H9 (cell line): Measurements from ENCODE around the gene MB21D2. TPM values are rescaled to one million over a fixed set of nuclear protein-coding genes. Genes with fewer than 3 reads are reported as not detected.

Experiments used
- DNase-seq: peaks from one replicate; pipeline ENCODE4 v3.0.0-alpha.2; 2017
- H2AFZ ChIP-seq: one replicate; pipeline ENCODE4 v1.6.1; 2013; ENCODE audit warnings: mild to moderate bottlenecking, low read length, control low read depth, moderate library complexity
- H2AK5ac ChIP-seq: 2 replicates; pipeline ENCODE4 v1.6.1; 2013; ENCODE audit warnings: low read length, control low read depth, mixed read lengths; ENCODE audit not compliant: insufficient read length
- H2BK120ac ChIP-seq: one replicate; pipeline ENCODE4 v1.6.1; 2013; ENCODE audit warnings: low read depth, mild to moderate bottlenecking, low read length, control low read depth, inconsistent platforms; ENCODE audit not compliant: poor library complexity, severe bottlenecking
- H2BK12ac ChIP-seq: 2 replicates; pipeline ENCODE4 v1.6.1; 2013; ENCODE audit warnings: low read length, control low read depth, mixed read lengths, low read depth; ENCODE audit not compliant: insufficient read length
- H2BK15ac ChIP-seq: 2 replicates; pipeline ENCODE4 v1.6.1; 2013; ENCODE audit warnings: low read depth, low read length, control low read depth
- H2BK20ac ChIP-seq: one replicate; pipeline ENCODE4 v1.6.1; 2013; ENCODE audit warnings: low read depth, mild to moderate bottlenecking, low read length, control low read depth, inconsistent platforms; ENCODE audit not compliant: poor library complexity, severe bottlenecking
- H2BK5ac ChIP-seq: 2 replicates; pipeline ENCODE4 v1.6.1; 2013; ENCODE audit warnings: low read length, control low read depth, mixed read lengths; ENCODE audit not compliant: insufficient read length
- H3K14ac ChIP-seq: 2 replicates; pipeline ENCODE4 v1.6.1; 2013; ENCODE audit warnings: low read length, control low read depth; ENCODE audit not compliant: insufficient read depth
- H3K18ac ChIP-seq: 2 replicates; pipeline ENCODE4 v1.6.1; 2013; ENCODE audit warnings: low read depth, mild to moderate bottlenecking, mixed read lengths, low read length, control low read depth; ENCODE audit not compliant: insufficient read length
- H3K23ac ChIP-seq: 2 replicates; pipeline ENCODE4 v1.6.1; 2013; ENCODE audit warnings: low read length, control low read depth, mixed read lengths, low read depth; ENCODE audit not compliant: insufficient read length
- H3K23me2 ChIP-seq: 2 replicates; pipeline ENCODE4 v1.6.1; 2013; ENCODE audit warnings: low read depth, mild to moderate bottlenecking, mixed read lengths, low read length, control low read depth; ENCODE audit not compliant: insufficient read length, poor library complexity, severe bottlenecking
- H3K27ac ChIP-seq: 2 replicates; pipeline ENCODE4 v1.5.1; 2013; ENCODE audit warnings: low read length, control low read depth, mixed read lengths, low read depth; ENCODE audit not compliant: insufficient read length
- H3K27me3 ChIP-seq: 2 replicates; pipeline ENCODE4 v1.6.1; 2013; ENCODE audit warnings: low read length, control low read depth, inconsistent platforms; ENCODE audit not compliant: insufficient read depth
- H3K4ac ChIP-seq: 2 replicates; pipeline ENCODE4 v1.6.1; 2013; ENCODE audit warnings: low read depth, mild to moderate bottlenecking, control low read depth, inconsistent platforms, low read length, moderate library complexity
- H3K4me1 ChIP-seq: 2 replicates; pipeline ENCODE4 v1.6.1; 2013; ENCODE audit warnings: low read length, control low read depth, inconsistent platforms; ENCODE audit not compliant: insufficient read depth
- H3K4me2 ChIP-seq: 2 replicates; pipeline ENCODE4 v1.6.1; 2013; ENCODE audit warnings: low read length, control low read depth, mixed read lengths; ENCODE audit not compliant: insufficient read length, insufficient read depth
- H3K56ac ChIP-seq: 2 replicates; pipeline ENCODE4 v1.6.1; 2013; ENCODE audit warnings: low read depth, mild to moderate bottlenecking, mixed read lengths, low read length, control low read depth; ENCODE audit not compliant: insufficient read length
- H3K79me1 ChIP-seq: 2 replicates; pipeline ENCODE4 v1.6.1; 2013; ENCODE audit warnings: low read depth, mild to moderate bottlenecking, moderate library complexity, low read length, control low read depth, inconsistent platforms; ENCODE audit not compliant: insufficient read depth, poor library complexity, severe bottlenecking
- H3K79me2 ChIP-seq: 2 replicates; pipeline ENCODE4 v1.6.1; 2013; ENCODE audit warnings: low read length, control low read depth, inconsistent platforms; ENCODE audit not compliant: insufficient read depth
- H3K9ac ChIP-seq: 2 replicates; pipeline ENCODE4 v1.6.1; 2013; ENCODE audit warnings: low read length, control low read depth, mixed read lengths; ENCODE audit not compliant: insufficient read length; ENCODE audit errors: extremely low read depth
- H3K9me3 ChIP-seq: one replicate; pipeline ENCODE4 v1.6.1; 2013; ENCODE audit warnings: low read depth, low read length, inconsistent platforms; ENCODE audit not compliant: control insufficient read depth
- H3T11ph ChIP-seq: one replicate; pipeline ENCODE4 v1.6.1; 2013; ENCODE audit warnings: mild to moderate bottlenecking, low read length, control low read depth, inconsistent platforms
- H4K20me1 ChIP-seq: one replicate; pipeline ENCODE4 v1.6.1; 2013; ENCODE audit not compliant: control insufficient read depth, insufficient read length, insufficient read depth
- H4K5ac ChIP-seq: 2 replicates; pipeline ENCODE4 v1.6.1; 2013; ENCODE audit warnings: low read depth, mild to moderate bottlenecking, mixed read lengths, low read length, control low read depth; ENCODE audit not compliant: insufficient read length
- H4K8ac ChIP-seq: replicated peaks from 2 replicates; pipeline ENCODE4 v1.6.1; 2013; ENCODE audit warnings: low read length, control low read depth, mixed read lengths, low read depth; ENCODE audit not compliant: insufficient read length
- H4K91ac ChIP-seq: 2 replicates; pipeline ENCODE4 v1.6.1; 2013; ENCODE audit warnings: low read depth, mild to moderate bottlenecking, moderate library complexity, mixed read lengths, low read length, control low read depth; ENCODE audit not compliant: insufficient read length
- H3K27ac Mint-ChIP-seq, 3 experiments: 2 replicates in 2 of 3; 3 replicates in 1 of 3; pipeline ENCODE4 v1.8.0; 2020 to 2021; ENCODE audit warnings: mixed read lengths in 3 of 3, mild to moderate bottlenecking in 1 of 3, moderate library complexity in 1 of 3
- H3K27me3 Mint-ChIP-seq: 2 replicates; pipeline ENCODE4 v1.8.0; 2021; ENCODE audit warnings: low read depth, mild to moderate bottlenecking, moderate library complexity, mixed read lengths
- H3K36me3 Mint-ChIP-seq, 3 experiments: 2 replicates in 2 of 3; 3 replicates in 1 of 3; pipeline ENCODE4 v1.8.0; 2020 to 2021; ENCODE audit warnings: low read depth in 3 of 3, mixed read lengths in 3 of 3; ENCODE audit not compliant: insufficient read depth in 1 of 3
- H3K4me1 Mint-ChIP-seq, 2 experiments: 2 replicates each; pipeline ENCODE4 v1.8.0; 2020; ENCODE audit warnings: mixed read lengths in 2 of 2
- H3K4me3 Mint-ChIP-seq, 2 experiments: 2 replicates in 1 of 2; 3 replicates in 1 of 2; pipeline ENCODE4 v1.8.0; 2020 to 2021; ENCODE audit warnings: mild to moderate bottlenecking in 2 of 2, mixed read lengths in 2 of 2, moderate library complexity in 1 of 2
- H3K9me3 Mint-ChIP-seq, 2 experiments: 2 replicates in 1 of 2; 3 replicates in 1 of 2; pipeline ENCODE4 v1.8.0; 2020; ENCODE audit warnings: mild to moderate bottlenecking in 2 of 2, mixed read lengths in 2 of 2, moderate library complexity in 1 of 2
- CTCF ChIP-seq: fragments of 200-600 bp; sonication (generic); conservative IDR thresholded peaks from 3 replicates; pipeline ENCODE4 v1.8.0; 2021; ENCODE audit warnings: antibody characterized with exemption, mild to moderate bottlenecking
- WGBS: extraction: QIAGEN DNeasy Blood & Tissue Kit; methylation state at CpG from one replicate; pipeline ENCODE4 v1.1.7; 2013; ENCODE audit warnings: missing lambda C conversion rate, low lambda C conversion rate, mixed read lengths; ENCODE audit not compliant: insufficient read length; ENCODE audit errors: extremely low coverage; 5-methylcytosine and 5-hydroxymethylcytosine counted together
- total RNA-seq: library from RNA; stranded (reverse); gene quantifications from 2 replicates; pipeline ENCODE4 v1.2.1, GENCODE V29; 2021

The MB21D2 gene
- total RNA-seq, 1 experiment from 2014 or later: 19.1 TPM

GRCh38 chr3:192928720-192929119, 11.1 kb upstream of the MB21D2 start:
- no peaks in the 10 kb centered on the region; a peak in 1 of 7 replicates for H3K36me3 Mint-ChIP-seq
- H3K9me3 Mint-ChIP-seq: no peaks in the 10 kb centered on the region
- Histone ChIP-seq H3T11ph (no peak overlapping the region), H4K91ac (no peak overlapping the region), H2AK5ac (no peak overlapping the region), H3K4ac (no peak overlapping the region), H3K18ac (no peak overlapping the region), H3K4me2 (no peak overlapping the region), H2BK5ac (no peak overlapping the region), H3K27ac (no peak overlapping the region), H3K9me3 (no peaks in the 10 kb centered on the region), H3K14ac (no peak overlapping the region), H3K23me2 (no peaks in the 10 kb centered on the region), H3K56ac (no peak overlapping the region), H3K27me3 (no peaks in the 10 kb centered on the region; the same call in 1 of the 2 replicates), H2BK20ac (no peak overlapping the region), H4K20me1 (no peaks in the 10 kb centered on the region), H4K8ac (no peak overlapping the region), H2BK15ac (no peak overlapping the region), H3K9ac (no peak overlapping the region), H2AFZ (no peak overlapping the region), H4K5ac (no peak overlapping the region), H3K4me1 (no peaks in the 10 kb centered on the region), H2BK12ac (no peak overlapping the region), H3K23ac (no peak overlapping the region), H3K79me1 (no peaks in the 10 kb centered on the region), H2BK120ac (no peak overlapping the region), H3K79me2 (no peaks in the 10 kb centered on the region)
- peaks cover 10% of the 10 kb centered on the region in 2 experiments for H3K4me1 Mint-ChIP-seq
- no peak for DNase-seq
- peak overlapping the region in 1 of 3 experiments; percentile 6; a peak in 1 of 7 replicates for H3K27ac Mint-ChIP-seq
- no peaks in the 10 kb centered on the region for H3K27me3 Mint-ChIP-seq
- H3K4me3 Mint-ChIP-seq: no peak overlapping the region
- no CpG with 5 or more reads among the region's 6 CpGs for WGBS
- TF ChIP-seq CTCF: no peak
